GM19467 (cell line): Measurements from ENCODE around the gene KLK12.

Experiments used
- ATAC-seq: cut with Tn5 transposase; IDR thresholded peaks from one replicate; pipeline ENCODE4 v1.9.1; 2021; ENCODE audit warnings: mild to moderate bottlenecking, moderate library complexity; ENCODE audit not compliant: unreplicated experiment

Gene KLK12

DNA sequence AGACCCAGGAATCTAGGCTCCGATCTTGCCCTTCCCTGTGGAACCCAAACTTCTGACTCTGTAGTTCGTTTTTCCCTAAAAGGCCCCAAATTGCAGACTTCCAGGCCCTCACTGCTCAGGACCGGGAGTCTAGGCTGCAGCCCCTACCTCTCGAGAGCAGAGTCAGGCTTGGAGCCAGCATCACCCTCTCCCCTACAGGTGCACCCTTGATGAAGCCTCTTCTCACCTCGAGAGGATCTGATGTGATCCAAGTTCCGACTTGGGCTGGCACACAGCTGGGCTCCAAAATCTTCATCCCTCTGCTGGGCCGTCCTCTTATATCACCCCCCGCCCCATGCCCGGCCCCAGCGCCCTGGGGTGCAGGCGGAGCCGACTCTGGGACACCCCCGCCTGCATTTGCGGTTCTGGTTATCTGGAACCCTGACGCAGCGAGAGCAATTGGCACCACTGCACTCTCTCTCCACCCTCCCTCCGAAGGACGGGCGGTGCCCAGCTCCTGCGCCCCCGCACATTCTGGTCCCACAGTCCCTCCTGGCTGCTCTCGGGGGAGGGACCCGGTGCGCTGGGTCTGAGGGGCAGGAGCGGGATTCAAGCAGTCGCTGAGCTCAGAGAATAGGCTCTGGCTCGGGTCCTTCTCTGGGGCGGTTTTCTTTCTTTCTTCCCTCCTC lies 51.0 kb downstream of the KLK12 start, which contains the start of gene KLK7:
KLK7 (minus strand) TSS at position 293 of the 668 bp plus-strand sequence. CDS start 1,518 bp downstream, outside the sequence.
- ATAC-seq = no peak

DNA sequence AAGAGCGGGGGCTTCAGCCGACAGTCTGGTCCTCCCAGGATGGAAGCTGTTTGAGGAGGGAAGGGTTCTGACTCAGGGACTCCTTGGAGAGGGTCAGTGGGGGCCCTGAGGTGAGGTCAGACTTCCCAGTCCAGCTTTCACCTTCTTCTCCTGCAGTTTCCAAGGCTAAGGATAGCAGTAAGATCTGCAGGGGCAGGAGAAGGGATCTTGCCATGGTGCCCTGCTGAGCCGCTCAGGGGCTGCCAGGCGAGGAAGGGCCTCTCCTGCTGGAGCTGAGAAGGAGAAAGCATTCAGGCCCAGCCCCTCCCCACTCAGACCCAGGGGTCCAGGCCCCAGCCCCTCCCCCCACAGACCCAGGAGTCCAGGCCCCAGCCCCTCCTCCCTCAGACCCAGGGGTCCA lies 52.6 kb downstream of the KLK12 start:
- no peak for ATAC-seq

DNA sequence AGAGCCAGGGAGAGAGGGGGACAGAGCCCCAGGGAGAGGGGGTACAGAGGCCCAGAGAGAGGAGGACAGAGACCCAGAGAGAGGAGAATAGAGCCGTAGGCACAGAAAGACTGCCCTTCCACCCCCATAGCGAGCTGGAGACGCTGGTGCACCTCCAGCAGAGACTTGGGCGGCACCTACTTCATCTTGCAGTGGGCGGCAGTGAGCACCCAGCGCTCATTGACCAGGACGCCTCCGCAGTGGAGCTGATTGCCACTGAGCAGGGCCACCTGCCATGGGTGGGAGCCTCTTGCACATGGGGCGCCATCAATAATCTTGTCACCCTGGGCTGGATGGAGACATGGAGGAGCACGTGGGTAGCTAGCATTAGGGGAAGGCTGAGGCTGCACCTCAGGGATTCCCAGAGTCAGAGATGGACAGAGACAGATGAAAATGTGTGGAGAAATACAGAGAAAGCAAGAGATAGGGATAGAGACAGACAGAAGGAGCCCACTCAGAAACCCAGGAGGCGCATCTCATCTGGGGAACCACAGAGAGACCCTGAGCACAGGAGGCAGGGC lies 53.1 kb downstream of the KLK12 start:
- ATAC-seq = no peak

DNA sequence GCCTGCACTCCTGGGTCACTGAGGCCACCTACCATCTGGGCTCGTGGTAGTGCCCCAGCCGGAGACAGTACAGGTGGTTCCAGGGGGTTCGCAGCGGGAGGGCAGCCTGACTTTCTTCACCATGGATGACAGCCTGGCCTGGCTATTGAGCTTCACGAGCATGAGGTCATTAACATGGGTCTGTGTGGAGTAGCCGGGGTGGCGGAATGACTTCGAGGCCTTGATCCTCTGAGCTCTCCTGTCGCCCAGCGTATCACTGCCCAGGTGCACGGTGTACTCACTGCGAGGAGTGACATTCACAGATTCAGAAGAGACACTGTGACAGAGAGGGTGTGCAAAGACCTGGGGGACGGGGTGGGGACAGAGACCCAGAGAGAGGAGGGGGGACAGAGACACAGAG lies 54.6 kb downstream of the KLK12 start:
- no peak for ATAC-seq

DNA sequence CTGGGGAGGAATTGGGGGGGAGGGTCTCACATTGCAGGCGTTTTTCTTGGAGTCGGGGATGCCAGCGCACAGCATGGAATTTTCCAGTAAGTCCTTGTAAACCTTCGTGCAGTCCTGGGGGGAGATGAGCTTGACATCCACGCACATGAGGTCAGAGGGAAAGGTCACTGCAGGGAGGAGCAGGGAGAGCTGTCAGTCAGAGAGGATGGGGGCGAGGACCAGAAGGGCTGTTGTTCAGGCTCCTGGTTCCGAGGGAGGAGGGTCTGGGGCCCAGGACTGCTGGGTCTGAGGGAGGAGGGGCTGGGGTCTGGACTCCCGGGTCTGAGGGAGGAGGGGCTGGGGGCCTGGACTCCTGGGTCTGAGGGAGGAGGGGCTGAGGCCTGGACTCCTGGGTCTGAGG lies 55.0 kb downstream of the KLK12 start:
- no peak for ATAC-seq
